Coronary artery (tissue), 2 donors: ENCODE results near the gene KIAA1755.
A peak's percentile ranks its signal among the peaks of the same experiment; 100 is the strongest.

Experiments
- DNase-seq: peaks from one replicate; pipeline ENCODE4 v3.0.0-alpha.2; 2017; ENCODE audit warnings: low spot score
- H3K27ac ChIP-seq, 2 donors: fragments of 200-600 bp; sonication (generic); one replicate each; pipeline ENCODE4 v1.5.1; 2016 to 2019
- H3K4me3 ChIP-seq: fragments of 200-600 bp; sonication (generic); 2 replicates; pipeline ENCODE4 v1.5.1; 2016; ENCODE audit warnings: mild to moderate bottlenecking, moderate library complexity
- TF ChIP-seq, protein P1 (sequence below): fragments of 200-600 bp; sonication (generic); IDR thresholded peaks from one replicate; pipeline ENCODE4 v1.5.1; 2019; ENCODE audit warnings: antibody characterized with exemption

KIAA1755 gene

DNA sequence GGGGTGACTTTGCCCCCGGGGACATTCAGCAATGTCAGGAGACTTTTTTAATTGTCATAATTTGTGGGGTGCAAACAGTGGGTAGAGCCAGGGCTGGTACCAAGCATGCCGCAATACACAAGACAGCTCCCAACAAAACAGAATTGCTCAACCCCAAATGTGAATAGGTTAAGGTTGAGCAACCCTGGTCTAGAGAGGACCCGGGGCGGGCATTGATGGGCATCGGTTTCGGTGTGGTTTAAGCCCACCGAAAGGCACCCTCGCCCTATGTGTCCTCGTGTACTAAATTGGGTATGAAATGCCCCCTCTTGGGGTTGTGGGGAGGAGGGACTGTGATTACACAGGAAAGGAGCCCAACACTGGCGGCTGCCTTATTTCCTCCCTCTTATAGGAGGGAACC, 36.0 kb downstream of the KIAA1755 start:
- TF ChIP-seq, protein P1, sequence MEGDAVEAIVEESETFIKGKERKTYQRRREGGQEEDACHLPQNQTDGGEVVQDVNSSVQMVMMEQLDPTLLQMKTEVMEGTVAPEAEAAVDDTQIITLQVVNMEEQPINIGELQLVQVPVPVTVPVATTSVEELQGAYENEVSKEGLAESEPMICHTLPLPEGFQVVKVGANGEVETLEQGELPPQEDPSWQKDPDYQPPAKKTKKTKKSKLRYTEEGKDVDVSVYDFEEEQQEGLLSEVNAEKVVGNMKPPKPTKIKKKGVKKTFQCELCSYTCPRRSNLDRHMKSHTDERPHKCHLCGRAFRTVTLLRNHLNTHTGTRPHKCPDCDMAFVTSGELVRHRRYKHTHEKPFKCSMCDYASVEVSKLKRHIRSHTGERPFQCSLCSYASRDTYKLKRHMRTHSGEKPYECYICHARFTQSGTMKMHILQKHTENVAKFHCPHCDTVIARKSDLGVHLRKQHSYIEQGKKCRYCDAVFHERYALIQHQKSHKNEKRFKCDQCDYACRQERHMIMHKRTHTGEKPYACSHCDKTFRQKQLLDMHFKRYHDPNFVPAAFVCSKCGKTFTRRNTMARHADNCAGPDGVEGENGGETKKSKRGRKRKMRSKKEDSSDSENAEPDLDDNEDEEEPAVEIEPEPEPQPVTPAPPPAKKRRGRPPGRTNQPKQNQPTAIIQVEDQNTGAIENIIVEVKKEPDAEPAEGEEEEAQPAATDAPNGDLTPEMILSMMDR: no peak
- Histone ChIP-seq H3K27ac (no peak overlapping the region), H3K4me3 (no peak overlapping the region)
- no peak for DNase-seq

DNA sequence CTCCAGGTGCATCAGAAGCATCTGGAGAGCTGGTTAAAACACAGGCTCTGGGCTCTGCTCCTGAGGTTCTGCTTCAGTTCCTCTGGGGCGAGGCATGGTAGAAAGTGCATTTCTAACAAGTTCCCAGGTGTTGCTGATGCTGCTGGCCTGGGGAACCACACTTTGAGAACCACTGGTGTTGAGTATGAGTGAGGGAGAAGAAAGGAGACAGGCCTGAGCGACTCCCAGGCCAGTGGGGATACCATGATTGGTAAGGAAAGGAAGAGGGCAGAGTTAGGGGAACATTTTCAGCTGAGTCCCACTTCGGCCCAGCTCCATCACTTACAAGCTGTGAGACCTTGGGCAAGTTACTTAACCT, 36.8 kb downstream of the KIAA1755 start:
- TF ChIP-seq, protein P1: no peak
- H3K27ac ChIP-seq: no peak overlapping the region
- no peak for DNase-seq
- no peak overlapping the region for H3K4me3 ChIP-seq

DNA sequence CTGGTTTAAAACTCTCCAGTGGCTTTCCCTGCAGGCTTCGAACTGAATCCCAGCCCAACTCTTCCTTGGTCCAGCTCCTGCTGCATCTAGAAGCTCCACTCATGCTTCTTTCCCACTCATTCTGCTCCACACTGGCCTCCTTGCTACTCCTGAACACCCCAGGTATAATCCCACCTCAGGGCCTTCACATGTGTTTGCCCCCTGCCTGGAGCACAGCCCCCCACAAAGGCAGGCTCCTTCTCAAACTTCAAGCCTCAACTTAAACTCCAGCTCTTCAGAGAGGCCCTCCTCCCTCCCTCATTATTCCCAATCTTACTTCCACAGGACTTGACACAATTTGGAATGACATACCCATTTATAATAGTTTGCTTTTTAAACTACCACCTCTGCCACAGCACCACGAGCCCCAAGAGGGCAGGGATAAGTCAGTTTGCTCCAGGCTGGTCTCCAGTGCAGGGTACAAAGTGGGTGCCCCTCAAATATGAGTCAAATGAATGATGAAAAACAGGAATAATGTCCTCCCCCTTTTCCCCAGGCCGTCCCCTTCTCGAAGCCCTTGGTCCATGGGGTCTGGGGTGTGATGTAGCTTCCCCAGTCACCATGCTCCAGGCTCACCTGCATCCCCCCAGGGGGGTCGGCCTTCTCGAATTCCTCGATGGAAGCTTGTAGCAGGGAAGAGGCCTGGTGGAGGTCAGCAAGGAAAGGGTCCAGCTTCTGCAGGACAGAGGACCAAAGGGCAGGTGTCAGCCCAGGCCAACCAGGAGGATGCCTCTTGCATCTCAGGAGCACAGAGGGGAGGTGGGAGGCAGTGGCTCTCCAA, 37.4 kb downstream of the KIAA1755 start:
- TF ChIP-seq, protein P1: peak; percentile 4
- DNase-seq: no peak
- no peak overlapping the region for H3K4me3 ChIP-seq
- H3K27ac ChIP-seq: no peak overlapping the region

DNA sequence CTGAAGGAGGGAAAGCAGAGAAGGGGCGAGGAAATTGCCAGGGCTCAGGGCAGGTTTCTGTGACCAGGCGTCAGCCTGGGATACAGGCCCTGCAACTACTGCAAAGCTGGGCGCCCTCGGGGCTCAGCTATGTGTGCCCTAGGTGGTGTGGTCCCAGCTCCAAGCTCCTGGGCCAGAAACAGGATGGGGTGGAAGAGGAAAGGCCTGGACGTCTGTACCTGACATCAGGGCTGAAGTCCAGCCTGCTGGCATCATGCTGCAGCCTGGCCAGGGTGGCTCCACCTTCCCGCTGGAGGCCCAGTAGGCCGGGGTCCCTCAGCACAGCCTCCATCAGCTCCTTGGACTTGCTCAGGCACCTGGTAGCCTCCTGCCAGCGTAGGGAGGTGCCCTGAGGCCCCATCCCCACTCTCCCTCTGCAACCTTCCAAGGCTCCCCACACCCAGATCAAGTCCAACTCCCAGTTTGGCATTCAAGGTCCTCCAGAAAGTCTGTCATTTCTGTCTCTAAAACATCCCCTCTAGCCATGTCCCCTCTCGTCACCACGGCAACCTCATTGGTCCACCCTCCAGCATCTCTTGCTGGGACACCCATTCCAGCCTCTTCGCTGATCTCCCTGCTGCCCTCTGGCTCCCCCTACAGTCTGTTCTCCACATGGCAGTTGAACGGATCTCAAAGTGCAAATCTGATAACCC, 38.2 kb downstream of the KIAA1755 start:
- TF ChIP-seq, protein P1: peak; percentile 89
- no peak overlapping the region for H3K4me3 ChIP-seq
- DNase-seq: no peak
- peak overlapping the region in 1 of 2 donors; percentile 9 for H3K27ac ChIP-seq

DNA sequence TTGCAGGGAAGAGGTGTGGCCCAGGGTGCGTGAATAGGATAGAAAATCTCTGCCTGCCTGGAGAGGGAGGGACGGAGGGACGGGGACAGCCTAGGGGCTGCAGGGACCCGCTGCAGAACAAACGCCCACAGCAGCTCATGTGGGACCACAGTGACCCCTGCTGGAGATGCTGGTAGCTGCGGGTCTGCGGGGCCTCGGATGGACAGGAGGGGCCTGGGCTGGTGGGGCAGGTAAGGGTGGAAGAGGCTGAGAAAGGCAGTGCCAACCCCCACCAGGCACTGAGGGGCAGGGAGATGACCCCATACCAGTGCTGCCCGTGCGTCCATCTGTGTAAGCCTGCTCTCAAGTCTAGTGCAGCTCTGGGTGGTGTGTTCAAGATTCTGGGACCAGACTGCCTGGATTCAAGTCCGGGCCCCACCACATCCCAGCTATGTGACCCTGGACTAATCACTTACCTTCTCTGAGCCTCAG, 39.4 kb downstream of the KIAA1755 start:
- H3K4me3 ChIP-seq: no peak overlapping the region
- TF ChIP-seq, protein P1: peak; percentile 85
- no peak for DNase-seq
- H3K27ac ChIP-seq: peak overlapping the region in 1 of 2 donors; percentile 9

DNA sequence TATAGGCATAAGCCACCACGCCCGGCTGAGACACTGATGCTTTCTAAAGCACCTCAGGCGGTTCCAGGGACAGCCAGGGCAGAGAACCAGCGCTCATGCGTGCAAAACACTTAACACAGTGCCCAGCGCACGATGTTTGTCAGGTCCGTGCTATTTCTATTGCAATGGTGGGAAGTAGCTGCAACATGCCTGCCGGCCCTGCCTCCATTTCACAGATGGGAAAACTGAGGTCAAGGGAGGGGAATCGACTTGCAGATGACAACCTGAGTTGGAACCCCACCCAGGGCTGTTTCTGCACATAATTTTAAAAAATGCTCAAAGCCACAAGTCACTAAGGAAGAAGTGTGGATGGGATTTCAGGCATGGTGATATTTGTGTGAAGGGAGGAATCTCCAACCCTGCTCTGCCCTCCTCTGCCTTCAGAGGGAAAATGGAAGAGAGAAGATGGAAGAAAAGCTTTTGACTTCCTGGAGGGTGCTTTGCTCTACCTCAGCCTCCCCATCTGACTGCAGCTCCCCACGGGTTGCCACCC, 39.9 kb downstream of the KIAA1755 start:
- DNase-seq: no peak
- TF ChIP-seq, protein P1: no peak
- H3K27ac ChIP-seq: peak overlapping the region in 1 of 2 donors; percentile 17
- no peak overlapping the region for H3K4me3 ChIP-seq
